ENCODE results near the gene STK36.
A peak's percentile ranks its signal among the peaks of the same experiment; 100 is the strongest.

STK36 gene

DNA sequence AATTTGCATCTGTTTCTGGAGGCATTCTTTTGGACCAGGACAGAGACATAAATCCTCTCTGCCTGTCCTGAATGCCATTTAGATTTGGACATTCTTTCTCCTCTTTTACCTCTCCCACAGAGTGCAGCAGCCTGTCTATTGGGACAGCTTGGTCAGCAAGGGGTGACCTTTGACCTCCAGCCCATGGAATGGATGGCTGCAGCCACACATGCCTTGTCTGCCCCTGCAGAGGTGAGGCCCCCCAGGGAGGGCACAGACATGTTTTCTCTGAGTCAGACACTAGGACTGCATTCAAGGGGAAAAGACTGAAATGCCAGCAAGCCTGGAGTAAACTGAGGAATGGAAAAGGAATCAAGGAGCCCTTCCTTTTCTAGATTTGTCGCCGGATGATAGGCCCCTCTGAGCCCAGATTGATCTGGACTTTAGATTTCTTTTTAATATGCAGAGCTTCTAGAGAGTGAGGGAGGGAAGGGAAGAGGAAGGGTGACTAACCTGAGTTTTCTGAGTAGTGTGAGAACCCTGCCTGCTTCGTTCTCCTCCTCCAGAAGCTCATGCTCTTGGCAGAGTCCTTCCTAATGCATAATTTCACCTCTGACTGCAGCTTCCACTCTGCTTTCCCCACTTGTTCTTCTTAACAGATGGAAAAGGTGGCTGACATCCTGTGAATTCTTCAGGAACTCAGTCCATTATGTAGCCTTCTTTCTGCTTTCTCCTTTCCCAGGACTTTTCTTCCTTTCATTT, 22.7 kb downstream of the STK36 start:
- ChIA-PET CTCF (interaction anchor here (1.2 kb wide), 1 partner anchor 16 kb away, joined by 4 read pairs; no protein-coding TSS in a partner anchor), POLR2A (no interaction called here)
- TF ChIP-seq, protein P1, sequence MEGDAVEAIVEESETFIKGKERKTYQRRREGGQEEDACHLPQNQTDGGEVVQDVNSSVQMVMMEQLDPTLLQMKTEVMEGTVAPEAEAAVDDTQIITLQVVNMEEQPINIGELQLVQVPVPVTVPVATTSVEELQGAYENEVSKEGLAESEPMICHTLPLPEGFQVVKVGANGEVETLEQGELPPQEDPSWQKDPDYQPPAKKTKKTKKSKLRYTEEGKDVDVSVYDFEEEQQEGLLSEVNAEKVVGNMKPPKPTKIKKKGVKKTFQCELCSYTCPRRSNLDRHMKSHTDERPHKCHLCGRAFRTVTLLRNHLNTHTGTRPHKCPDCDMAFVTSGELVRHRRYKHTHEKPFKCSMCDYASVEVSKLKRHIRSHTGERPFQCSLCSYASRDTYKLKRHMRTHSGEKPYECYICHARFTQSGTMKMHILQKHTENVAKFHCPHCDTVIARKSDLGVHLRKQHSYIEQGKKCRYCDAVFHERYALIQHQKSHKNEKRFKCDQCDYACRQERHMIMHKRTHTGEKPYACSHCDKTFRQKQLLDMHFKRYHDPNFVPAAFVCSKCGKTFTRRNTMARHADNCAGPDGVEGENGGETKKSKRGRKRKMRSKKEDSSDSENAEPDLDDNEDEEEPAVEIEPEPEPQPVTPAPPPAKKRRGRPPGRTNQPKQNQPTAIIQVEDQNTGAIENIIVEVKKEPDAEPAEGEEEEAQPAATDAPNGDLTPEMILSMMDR (IDR thresholded peaks at IDR 0.05; ENCODE audit: insufficient read depth, low read length, missing control alignments) = no peak
- no peak overlapping the region for H3K4me3 ChIP-seq (ENCODE audit: low read depth, low read length)
- DNase-seq (ENCODE audit: low read depth, low spot score) = no peak

DNA sequence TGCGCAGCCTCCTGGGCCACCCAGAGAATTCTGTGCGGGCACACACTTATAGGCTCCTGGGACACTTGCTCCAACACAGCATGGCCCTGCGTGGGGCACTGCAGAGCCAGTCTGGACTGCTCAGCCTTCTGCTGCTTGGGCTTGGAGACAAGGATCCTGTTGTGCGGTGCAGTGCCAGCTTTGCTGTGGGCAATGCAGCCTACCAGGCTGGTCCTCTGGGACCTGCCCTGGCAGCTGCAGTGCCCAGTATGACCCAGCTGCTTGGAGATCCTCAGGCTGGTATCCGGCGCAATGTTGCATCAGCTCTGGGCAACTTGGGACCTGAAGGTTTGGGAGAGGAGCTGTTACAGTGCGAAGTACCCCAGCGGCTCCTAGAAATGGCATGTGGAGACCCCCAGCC, 27.0 kb downstream of the STK36 start:
- ChIA-PET CTCF (interaction anchor here (0.9 to 5.2 kb wide), 5 partner anchors 10 to 149 kb away, joined by 3 to 37 read pairs (median 13); partner anchors contain the start of gene TTLL4), POLR2A (no interaction called here)
- no peak overlapping the region for H3K4me3 ChIP-seq (ENCODE audit: low read depth, low read length)
- TF ChIP-seq, protein P1 (IDR thresholded peaks at IDR 0.05; ENCODE audit: insufficient read depth, low read length, missing control alignments) = no peak
- no peak for DNase-seq (ENCODE audit: low read depth, low spot score)

DNA sequence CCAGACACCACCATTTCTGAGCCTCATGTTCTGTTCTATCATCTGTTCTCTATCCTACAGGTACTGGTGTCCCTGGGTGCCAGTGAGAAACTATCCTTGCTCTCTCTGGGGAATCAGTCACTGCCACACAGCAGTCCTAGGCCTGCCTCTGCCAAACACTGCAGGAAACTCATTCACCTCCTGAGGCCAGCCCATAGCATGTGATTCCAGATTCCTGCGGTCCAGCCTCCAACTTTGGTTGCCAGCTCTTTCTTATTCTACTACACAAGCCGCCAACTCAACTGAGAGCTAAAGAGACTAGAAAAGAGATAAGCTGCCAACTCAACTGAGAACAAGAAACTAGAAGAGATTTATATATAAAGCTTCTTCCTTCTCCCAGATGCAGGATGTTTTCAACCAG, 29.9 kb downstream of the STK36 start:
- ChIA-PET POLR2A (no interaction called here), CTCF (interaction anchor here (1.1 to 5.0 kb wide), 6 partner anchors 9 to 197 kb away, joined by 4 to 36 read pairs (median 8); partner anchors contain the start of gene TTLL4)
- DNase-seq (ENCODE audit: low read depth, low spot score) = no peak
- H3K4me3 ChIP-seq (ENCODE audit: low read depth, low read length) = no peak overlapping the region
- TF ChIP-seq, protein P1 (IDR thresholded peaks at IDR 0.05; ENCODE audit: insufficient read depth, low read length, missing control alignments) = no peak

DNA sequence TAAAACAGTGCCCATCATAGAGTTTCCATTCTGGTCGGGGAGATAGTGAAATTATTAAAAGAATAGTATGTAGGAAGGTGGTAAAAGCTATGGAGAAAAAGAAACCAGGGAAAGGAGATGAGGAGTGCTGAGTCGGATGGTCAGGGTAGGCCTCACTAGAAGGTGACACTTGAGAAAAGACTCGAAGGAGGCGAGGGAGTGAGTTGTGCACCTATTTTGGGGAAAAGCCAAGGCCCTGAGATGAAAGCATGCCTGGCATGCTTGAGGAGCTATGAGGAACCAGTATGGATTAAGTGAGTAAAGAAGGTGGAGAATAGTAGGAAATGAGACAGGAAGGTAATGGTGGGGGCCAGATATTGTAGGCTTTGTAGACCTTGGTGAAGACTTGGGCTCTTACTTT, 31.5 kb downstream of the STK36 start:
- no peak for DNase-seq (ENCODE audit: low read depth, low spot score)
- no peak overlapping the region for H3K4me3 ChIP-seq (ENCODE audit: low read depth, low read length)
- TF ChIP-seq, protein P1 (IDR thresholded peaks at IDR 0.05; ENCODE audit: insufficient read depth, low read length, missing control alignments) = no peak
- ChIA-PET POLR2A (no interaction called here), CTCF (interaction anchor here (2.6 to 5.0 kb wide), 2 partner anchors 15 to 145 kb away, joined by 14 to 36 read pairs; no protein-coding TSS in a partner anchor)

DNA sequence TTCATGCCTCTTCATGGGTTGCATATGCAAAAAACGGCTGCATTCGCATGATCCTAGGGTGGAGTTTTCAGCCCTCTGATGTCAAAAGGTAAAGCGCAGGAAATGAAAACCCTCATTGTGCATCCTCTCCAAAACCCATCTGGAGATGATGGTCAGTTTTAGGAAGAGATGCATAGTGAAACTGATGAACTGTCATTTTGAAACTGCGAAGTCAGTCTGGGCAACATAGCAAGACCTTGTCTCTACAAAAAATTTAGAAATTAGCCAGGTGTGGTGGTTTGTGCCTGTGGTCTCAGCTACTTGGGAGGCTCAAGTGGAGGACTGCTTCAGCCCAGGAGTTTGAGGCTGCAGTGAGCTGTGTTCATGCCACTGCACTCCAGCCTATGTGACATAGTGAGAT, 36.2 kb downstream of the STK36 start:
- TF ChIP-seq, protein P1 (IDR thresholded peaks at IDR 0.05; ENCODE audit: insufficient read depth, low read length, missing control alignments) = no peak
- no peak for DNase-seq (ENCODE audit: low read depth, low spot score)
- ChIA-PET POLR2A (interaction anchor here (1.1 kb wide), 1 partner anchor 21 kb away, joined by 4 read pairs; no protein-coding TSS in a partner anchor), CTCF (interaction anchor here (0.6 to 2.3 kb wide), 7 partner anchors 12 to 214 kb away, joined by 3 to 16 read pairs (median 4); no protein-coding TSS in a partner anchor)
- H3K4me3 ChIP-seq (ENCODE audit: low read depth, low read length) = no peak overlapping the region

DNA sequence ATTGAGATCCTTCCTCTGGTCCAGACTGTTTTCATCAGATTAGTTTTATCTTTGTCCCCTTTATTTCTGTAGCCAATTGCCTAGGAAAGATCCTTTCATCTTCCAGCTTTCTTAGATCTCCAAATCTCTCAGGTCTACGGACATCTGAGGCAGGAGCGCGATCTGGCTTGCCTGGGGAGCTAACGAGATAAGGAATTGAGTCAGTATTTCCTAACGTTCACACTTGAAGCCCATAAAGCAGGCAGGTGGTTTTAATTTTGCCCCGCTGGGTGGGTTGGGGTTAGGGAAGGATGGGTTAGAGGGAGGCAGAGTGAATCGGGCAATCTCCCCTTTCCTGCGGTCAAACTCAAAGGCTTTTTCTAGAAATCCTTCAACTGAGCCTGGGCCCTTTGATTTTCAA, 38.0 kb downstream of the STK36 start:
- H3K4me3 ChIP-seq (ENCODE audit: low read depth, low read length) = peak overlapping the region; percentile 50; the same call in 1 of the 2 replicates
- TF ChIP-seq, protein P1 (IDR thresholded peaks at IDR 0.05; ENCODE audit: insufficient read depth, low read length, missing control alignments) = no peak
- ChIA-PET POLR2A (interaction anchor here (1.0 kb wide), 1 partner anchor 51 kb away, joined by 3 read pairs; the partner anchor contains the start of genes BCS1L and ZNF142), CTCF (interaction anchor here (0.6 to 6.7 kb wide), 28 partner anchors 7 to 166 kb away, joined by 3 to 97 read pairs (median 4); partner anchors contain the start of genes BCS1L, WNT6 and ZNF142)
- no peak for DNase-seq (ENCODE audit: low read depth, low spot score)

Data from AG04449 (cell line).